ENCODE results near the gene STX18. TPM values are rescaled to one million over a fixed set of nuclear protein-coding genes. Genes with fewer than 3 reads are reported as not detected.

The STX18 gene
- total RNA-seq, 1 experiment from 2014 or later = 18.5 TPM

DNA sequence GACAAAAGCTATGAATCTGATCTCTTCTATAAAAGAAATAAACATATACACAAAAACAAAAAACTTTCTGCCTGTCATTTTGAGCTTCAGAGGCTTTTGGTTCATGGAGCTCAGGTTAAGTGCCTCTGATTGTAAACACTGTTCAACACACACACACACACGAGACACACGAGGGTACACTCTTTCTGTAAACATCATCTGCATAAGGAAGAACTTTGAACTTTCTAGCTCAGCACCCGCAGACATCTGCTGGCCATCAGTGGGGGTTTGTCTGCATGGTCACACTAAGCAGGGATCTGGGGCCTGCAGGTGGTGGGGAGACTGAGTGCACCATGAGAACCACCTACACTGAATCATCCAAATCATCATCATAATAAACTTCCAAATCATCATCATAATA, 54.9 kb downstream of the STX18 start:
- POLR2A ChIA-PET = no interaction called here
- Histone ChIP-seq H3K36me3 (ENCODE audit: control insufficient read depth in 1 of 2, insufficient read depth in 2 of 2, low read length in 2 of 2) (no peaks in the 10 kb centered on the region), H3K27ac (ENCODE audit: low read depth, low read length) (no peak overlapping the region), H3K4me2 (ENCODE audit: low read length) (no peak overlapping the region), H3K4me1 (ENCODE audit: control insufficient read depth in 1 of 2, insufficient read depth in 2 of 2, low read length in 2 of 2) (no peaks in the 10 kb centered on the region), H3K4me3 (replicated peaks in 1 of 2; ENCODE audit: low read depth in 1 of 2, low read length in 2 of 2) (no peak overlapping the region), H3K9ac (ENCODE audit: low read length) (no peak overlapping the region), H3K79me2 (ENCODE audit: insufficient read depth, low read length) (peaks cover 29% of the 10 kb centered on the region; the same call in 1 of the 2 replicates), H3K27me3 (ENCODE audit: insufficient read depth, low read length) (no peaks in the 10 kb centered on the region), H3K9me3 (ENCODE audit: control insufficient read depth in 1 of 2, insufficient read depth in 1 of 2, low read depth in 1 of 2, low read length in 2 of 2) (no peaks in the 10 kb centered on the region), H4K20me1 (ENCODE audit: insufficient read depth) (0 out of 2 replicates have a peak, but pooled peaks cover 3% of the 10 kb centered on the region), H2AFZ (ENCODE audit: low read depth, low read length, poor library complexity, severe bottlenecking) (no peak overlapping the region), H3K9me2 (ENCODE audit: insufficient read depth) (no peaks in the 10 kb centered on the region)
- no peak for ATAC-seq
- TF ChIP-seq JUND (IDR thresholded peaks at IDR 0.05) (no peak), ZFX (IDR thresholded peaks at IDR 0.05) (no peak), CBX3 (IDR thresholded peaks at IDR 0.05; ENCODE audit: low read depth) (no peak), EGR1 (IDR thresholded peaks at IDR 0.05; ENCODE audit: low read depth) (no peak), EZH2 (IDR thresholded peaks at IDR 0.05) (no peak), ELF1 (IDR thresholded peaks at IDR 0.05; ENCODE audit: borderline replicate concordance, low read depth) (no peak), SRF (IDR thresholded peaks at IDR 0.05; ENCODE audit: low read depth) (no peak), ATF3 (IDR thresholded peaks at IDR 0.05) (no peak), CEBPB (IDR thresholded peaks at IDR 0.05; ENCODE audit: low read depth) (no peak), ZNF274 (IDR thresholded peaks at IDR 0.05; ENCODE audit: low read depth, low read length) (no peak), TCF7L2 (IDR thresholded peaks at IDR 0.05; ENCODE audit: borderline replicate concordance, extremely low read depth, insufficient read depth, insufficient read length) (no peak), SP1 (IDR thresholded peaks at IDR 0.05; ENCODE audit: low read depth) (no peak), SIN3A (IDR thresholded peaks at IDR 0.05; ENCODE audit: low read depth) (no peak), RAD21 (IDR thresholded peaks at IDR 0.05; ENCODE audit: low read depth) (no peak), POLR2A (IDR thresholded peaks at IDR 0.05; ENCODE audit: borderline replicate concordance, extremely low read depth, insufficient read depth, insufficient read length) (no peak)
- TF ChIP-seq, protein P1, sequence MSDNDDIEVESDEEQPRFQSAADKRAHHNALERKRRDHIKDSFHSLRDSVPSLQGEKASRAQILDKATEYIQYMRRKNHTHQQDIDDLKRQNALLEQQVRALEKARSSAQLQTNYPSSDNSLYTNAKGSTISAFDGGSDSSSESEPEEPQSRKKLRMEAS (IDR thresholded peaks at IDR 0.05) = no peak
- TF ChIP-seq, protein P2, sequence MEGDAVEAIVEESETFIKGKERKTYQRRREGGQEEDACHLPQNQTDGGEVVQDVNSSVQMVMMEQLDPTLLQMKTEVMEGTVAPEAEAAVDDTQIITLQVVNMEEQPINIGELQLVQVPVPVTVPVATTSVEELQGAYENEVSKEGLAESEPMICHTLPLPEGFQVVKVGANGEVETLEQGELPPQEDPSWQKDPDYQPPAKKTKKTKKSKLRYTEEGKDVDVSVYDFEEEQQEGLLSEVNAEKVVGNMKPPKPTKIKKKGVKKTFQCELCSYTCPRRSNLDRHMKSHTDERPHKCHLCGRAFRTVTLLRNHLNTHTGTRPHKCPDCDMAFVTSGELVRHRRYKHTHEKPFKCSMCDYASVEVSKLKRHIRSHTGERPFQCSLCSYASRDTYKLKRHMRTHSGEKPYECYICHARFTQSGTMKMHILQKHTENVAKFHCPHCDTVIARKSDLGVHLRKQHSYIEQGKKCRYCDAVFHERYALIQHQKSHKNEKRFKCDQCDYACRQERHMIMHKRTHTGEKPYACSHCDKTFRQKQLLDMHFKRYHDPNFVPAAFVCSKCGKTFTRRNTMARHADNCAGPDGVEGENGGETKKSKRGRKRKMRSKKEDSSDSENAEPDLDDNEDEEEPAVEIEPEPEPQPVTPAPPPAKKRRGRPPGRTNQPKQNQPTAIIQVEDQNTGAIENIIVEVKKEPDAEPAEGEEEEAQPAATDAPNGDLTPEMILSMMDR (IDR thresholded peaks at IDR 0.05 in 2 of 3, conservative IDR thresholded peaks at IDR 0.05 in 1 of 3; ENCODE audit: borderline replicate concordance in 1 of 3, insufficient read depth in 1 of 3, low read depth in 2 of 3, low read length in 2 of 3) = no peak
- TF ChIP-seq, protein P3, sequence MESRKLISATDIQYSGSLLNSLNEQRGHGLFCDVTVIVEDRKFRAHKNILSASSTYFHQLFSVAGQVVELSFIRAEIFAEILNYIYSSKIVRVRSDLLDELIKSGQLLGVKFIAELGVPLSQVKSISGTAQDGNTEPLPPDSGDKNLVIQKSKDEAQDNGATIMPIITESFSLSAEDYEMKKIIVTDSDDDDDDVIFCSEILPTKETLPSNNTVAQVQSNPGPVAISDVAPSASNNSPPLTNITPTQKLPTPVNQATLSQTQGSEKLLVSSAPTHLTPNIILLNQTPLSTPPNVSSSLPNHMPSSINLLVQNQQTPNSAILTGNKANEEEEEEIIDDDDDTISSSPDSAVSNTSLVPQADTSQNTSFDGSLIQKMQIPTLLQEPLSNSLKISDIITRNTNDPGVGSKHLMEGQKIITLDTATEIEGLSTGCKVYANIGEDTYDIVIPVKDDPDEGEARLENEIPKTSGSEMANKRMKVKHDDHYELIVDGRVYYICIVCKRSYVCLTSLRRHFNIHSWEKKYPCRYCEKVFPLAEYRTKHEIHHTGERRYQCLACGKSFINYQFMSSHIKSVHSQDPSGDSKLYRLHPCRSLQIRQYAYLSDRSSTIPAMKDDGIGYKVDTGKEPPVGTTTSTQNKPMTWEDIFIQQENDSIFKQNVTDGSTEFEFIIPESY (IDR thresholded peaks at IDR 0.05; ENCODE audit: extremely low read depth, insufficient replicate concordance, low read length) = no peak
- CTCF ChIA-PET = no interaction called here
- DNase-seq (ENCODE audit: low read depth, low spot score) = no peak
- no TSS peak for BruUV-seq (replicated peaks)
- intact Hi-C loops (cut with micrococcal nuclease) = loop anchor here (5.0 kb wide), 2 partner anchors 655 to 1325 kb away; no protein-coding TSS in a partner anchor
- RAD21 ChIA-PET (ENCODE audit: low non-redundant PET in 1 of 2, low total read pairs in 2 of 2, uncharacterized antibody in 2 of 2, unreplicated experiment in 2 of 2) = no interaction called here
